SK-N-SH treated with all-trans-retinoic acid at 6 μM for 48 hours (cell line): ENCODE data around the gene TNRC6B.

ENCODE experiments used
- CSRNP3 ChIP-seq: fragments of 250-450 bp; sonication (Bioruptor Pico); IDR thresholded peaks from 2 replicates; pipeline ENCODE4 v1.5.1; 2021; ENCODE audit warnings: mild to moderate bottlenecking, moderate library complexity
- PATZ1 ChIP-seq: fragments of 250-450 bp; sonication (Bioruptor Pico); IDR thresholded peaks from 2 replicates; pipeline ENCODE4 v1.8.0; 2020; ENCODE audit warnings: mild to moderate bottlenecking, moderate library complexity, borderline replicate concordance
- PPARA ChIP-seq: fragments of 250-450 bp; sonication (Bioruptor Pico); IDR thresholded peaks from 2 replicates; pipeline ENCODE4 v1.5.0; 2020; ENCODE audit warnings: mild to moderate bottlenecking, borderline replicate concordance
- RARB ChIP-seq: fragments of 250-450 bp; sonication (Bioruptor Pico); IDR thresholded peaks from 2 replicates; pipeline ENCODE4 v1.8.0; 2021; ENCODE audit warnings: mild to moderate bottlenecking, moderate library complexity
- TOX ChIP-seq: fragments of 250-450 bp; sonication (Bioruptor Pico); IDR thresholded peaks from 2 replicates; pipeline ENCODE4 v1.8.0; 2021; ENCODE audit warnings: mild to moderate bottlenecking, moderate library complexity, borderline replicate concordance
- ZC3H10 ChIP-seq: fragments of 250-450 bp; sonication (Bioruptor Pico); IDR thresholded peaks from 2 replicates; pipeline ENCODE4 v1.5.1; 2021; ENCODE audit warnings: mild to moderate bottlenecking, moderate library complexity
- ZFP3 ChIP-seq: fragments of 250-450 bp; sonication (Bioruptor Pico); IDR thresholded peaks from 2 replicates; pipeline ENCODE4 v1.5.0; 2020; ENCODE audit warnings: mild to moderate bottlenecking, moderate library complexity
- ZNF565 ChIP-seq: fragments of 450-650 bp; formaldehyde crosslinking; conservative IDR thresholded peaks from 2 replicates; pipeline ENCODE4 v1.5.0; 2020; ENCODE audit warnings: low read depth, mild to moderate bottlenecking, moderate library complexity
- ZNF70 ChIP-seq: fragments of 450-650 bp; formaldehyde crosslinking; IDR thresholded peaks from 2 replicates; pipeline ENCODE4 v1.5.0; 2020; ENCODE audit warnings: mild to moderate bottlenecking, moderate library complexity
- ZNF8 ChIP-seq: fragments of 450-650 bp; formaldehyde crosslinking; IDR thresholded peaks from 2 replicates; pipeline ENCODE4 v1.5.0; 2020; ENCODE audit warnings: mild to moderate bottlenecking, moderate library complexity
- TF ChIP-seq, protein P1 (sequence below): fragments of 250-450 bp; sonication (Bioruptor Pico); IDR thresholded peaks from 2 replicates; pipeline ENCODE4 v1.5.1; 2020; ENCODE audit warnings: low read depth, mild to moderate bottlenecking, moderate library complexity

DNA sequence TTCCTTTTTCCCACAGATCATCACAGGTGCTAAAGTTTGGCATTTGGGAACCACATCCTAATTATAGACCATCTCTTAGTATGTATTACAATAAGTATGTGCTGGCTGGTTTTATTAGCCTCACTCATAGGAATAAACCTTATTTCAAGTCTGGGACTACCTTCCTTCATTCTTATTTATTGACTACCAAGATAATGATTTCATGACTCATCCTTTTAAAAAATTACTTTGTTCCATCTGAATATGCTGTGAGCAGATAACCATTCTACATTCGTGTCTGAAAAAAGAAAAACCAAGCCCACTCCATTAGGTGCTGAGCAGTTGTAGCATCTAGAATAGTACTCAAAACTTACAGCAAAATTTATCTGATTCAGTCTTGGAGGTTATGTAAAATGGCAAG is 12.3 kb downstream of the TNRC6B start:
- TF ChIP-seq CSRNP3 (CRISPR knock-in tag) (no peak), ZNF70 (CRISPR knock-in tag) (no peak), ZNF565 (CRISPR knock-in tag) (no peak), RARB (CRISPR knock-in tag) (no peak), PATZ1 (no peak), PPARA (CRISPR knock-in tag) (no peak), ZC3H10 (CRISPR knock-in tag) (no peak), ZNF8 (CRISPR knock-in tag) (no peak), ZFP3 (CRISPR knock-in tag) (no peak), TOX (CRISPR knock-in tag) (no peak)
- TF ChIP-seq, protein P1, sequence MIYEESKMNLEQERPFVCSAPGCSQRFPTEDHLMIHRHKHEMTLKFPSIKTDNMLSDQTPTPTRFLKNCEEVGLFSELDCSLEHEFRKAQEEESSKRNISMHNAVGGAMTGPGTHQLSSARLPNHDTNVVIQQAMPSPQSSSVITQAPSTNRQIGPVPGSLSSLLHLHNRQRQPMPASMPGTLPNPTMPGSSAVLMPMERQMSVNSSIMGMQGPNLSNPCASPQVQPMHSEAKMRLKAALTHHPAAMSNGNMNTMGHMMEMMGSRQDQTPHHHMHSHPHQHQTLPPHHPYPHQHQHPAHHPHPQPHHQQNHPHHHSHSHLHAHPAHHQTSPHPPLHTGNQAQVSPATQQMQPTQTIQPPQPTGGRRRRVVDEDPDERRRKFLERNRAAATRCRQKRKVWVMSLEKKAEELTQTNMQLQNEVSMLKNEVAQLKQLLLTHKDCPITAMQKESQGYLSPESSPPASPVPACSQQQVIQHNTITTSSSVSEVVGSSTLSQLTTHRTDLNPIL (CRISPR knock-in tag), result no peak
